ENCODE results near the gene DOC2A.

GRCh38 chr16:29985271-29985811 is 25.5 kb downstream of the DOC2A start:
- TF ChIP-seq, protein P1, sequence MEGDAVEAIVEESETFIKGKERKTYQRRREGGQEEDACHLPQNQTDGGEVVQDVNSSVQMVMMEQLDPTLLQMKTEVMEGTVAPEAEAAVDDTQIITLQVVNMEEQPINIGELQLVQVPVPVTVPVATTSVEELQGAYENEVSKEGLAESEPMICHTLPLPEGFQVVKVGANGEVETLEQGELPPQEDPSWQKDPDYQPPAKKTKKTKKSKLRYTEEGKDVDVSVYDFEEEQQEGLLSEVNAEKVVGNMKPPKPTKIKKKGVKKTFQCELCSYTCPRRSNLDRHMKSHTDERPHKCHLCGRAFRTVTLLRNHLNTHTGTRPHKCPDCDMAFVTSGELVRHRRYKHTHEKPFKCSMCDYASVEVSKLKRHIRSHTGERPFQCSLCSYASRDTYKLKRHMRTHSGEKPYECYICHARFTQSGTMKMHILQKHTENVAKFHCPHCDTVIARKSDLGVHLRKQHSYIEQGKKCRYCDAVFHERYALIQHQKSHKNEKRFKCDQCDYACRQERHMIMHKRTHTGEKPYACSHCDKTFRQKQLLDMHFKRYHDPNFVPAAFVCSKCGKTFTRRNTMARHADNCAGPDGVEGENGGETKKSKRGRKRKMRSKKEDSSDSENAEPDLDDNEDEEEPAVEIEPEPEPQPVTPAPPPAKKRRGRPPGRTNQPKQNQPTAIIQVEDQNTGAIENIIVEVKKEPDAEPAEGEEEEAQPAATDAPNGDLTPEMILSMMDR (IDR thresholded peaks at IDR 0.05), result no peak
- TF ChIP-seq POLR2A (IDR thresholded peaks at IDR 0.05) (no peak), POLR2AphosphoS5 (IDR thresholded peaks at IDR 0.05; ENCODE audit: insufficient read depth in 1 of 2, low read depth in 1 of 2) (no peak)
